Activated CD4-positive, alpha-beta T cell treated with anti-CD3 and anti-CD28 coated beads, Interleukin-2, amount 50 U/mL, for 24 hours (primary cell): ENCODE measurements around the gene WDCP.
"Not testable (repeated sequence)": the region's sequence is repeated elsewhere in the genome, so short reads cannot be mapped to it uniquely, and the experiment has no call there.

Experiments used
- DNase-seq, 2 donors: peaks; one replicate each; pipeline ENCODE4 v3.0.0-alpha.2; 2020; ENCODE audit warnings: low read depth in 1 of 2, low spot score in 1 of 2

Gene WDCP

DNA sequence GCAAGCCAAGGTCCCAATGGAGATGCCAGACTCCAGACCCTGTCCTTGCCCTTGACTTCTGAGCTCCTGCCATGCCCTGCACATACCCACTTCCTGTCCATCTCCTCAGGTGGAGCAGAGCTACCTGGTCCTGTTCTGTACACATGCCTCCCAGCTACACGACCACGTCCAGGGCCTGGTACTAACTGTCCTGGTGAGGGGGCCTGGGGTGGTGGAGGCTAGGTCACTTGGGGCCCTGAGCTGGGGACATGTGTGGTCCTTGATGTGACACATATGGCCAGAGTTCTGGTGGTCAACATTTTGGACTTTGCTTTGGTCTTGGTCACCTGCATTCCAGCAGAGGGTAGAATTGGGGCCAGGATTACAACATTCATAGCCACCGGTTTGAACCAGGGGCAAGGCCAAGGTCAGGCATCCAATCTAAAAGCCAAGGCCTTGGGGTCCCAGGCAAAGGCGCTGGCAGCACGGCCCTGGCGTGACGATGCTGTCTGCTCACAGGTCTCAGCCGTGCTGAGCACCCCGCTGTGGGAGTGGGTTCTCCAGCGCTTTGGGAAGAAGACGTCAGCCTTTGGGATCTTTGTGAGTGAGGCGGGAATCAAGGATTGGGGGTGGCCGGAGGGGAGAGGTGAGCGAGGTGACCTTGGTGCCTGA lies 24.7 kb downstream of the WDCP start:
- no peak for DNase-seq

DNA sequence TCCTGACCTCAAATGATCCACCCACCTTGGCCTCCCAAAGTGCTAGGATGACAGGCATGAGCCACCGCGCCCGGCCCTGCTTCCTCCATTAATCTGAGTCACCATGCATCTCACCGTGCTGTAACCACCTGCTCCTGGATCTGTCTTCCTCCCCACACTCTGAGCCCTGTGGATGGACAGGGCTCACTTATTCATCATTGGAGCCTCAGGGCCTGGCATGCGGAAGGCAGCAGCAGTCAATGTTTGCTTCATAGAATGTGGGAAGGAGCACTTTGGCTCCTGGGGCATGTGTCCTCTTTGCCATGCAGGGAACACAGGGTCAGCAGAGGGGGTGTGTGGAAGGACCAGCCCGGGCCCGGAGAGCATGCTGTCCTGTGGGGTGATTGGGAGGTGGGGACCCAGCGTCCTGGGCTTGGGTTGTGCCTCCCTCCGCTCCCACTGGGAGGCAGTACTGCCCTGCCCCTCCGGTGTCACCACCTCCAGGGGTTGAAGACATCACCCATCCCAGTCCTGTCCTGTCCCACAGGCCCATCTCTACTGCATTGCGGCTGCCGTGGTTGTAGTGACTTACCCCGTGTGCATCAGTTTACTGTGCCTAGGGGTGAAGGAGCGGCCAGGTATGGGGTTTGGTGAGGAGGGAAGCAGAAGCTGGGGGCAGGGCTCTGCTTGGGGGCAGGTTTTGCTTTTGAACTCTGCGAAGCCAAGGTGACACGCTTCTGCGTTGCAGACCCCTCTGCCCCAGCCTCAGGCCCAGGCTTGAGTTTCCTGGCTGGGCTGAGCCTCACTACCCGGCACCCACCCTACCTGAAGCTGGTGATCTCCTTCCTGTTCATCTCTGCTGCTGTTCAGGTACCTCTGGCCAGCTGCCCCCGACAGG lies 25.8 kb downstream of the WDCP start:
- no peak for DNase-seq

DNA sequence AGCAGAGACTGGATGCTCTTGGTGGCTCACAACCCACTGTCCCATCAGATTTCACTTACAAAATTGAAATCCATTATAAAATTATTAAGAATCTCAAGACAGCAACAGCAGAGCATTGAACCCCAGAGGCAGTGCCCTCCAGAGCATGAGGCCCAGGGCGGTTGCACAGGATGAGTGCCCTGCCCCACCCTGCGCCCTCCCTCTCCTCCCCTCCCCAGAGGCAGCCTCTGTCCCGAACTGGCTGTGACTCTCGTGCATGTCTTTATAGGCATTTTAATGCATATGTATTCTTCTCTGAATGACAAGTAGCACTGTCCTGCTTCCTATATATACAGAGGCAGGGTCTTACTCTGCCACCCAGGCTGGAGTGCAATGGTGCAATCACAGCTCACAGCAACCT lies 26.9 kb downstream of the WDCP start:
- no peak for DNase-seq

DNA sequence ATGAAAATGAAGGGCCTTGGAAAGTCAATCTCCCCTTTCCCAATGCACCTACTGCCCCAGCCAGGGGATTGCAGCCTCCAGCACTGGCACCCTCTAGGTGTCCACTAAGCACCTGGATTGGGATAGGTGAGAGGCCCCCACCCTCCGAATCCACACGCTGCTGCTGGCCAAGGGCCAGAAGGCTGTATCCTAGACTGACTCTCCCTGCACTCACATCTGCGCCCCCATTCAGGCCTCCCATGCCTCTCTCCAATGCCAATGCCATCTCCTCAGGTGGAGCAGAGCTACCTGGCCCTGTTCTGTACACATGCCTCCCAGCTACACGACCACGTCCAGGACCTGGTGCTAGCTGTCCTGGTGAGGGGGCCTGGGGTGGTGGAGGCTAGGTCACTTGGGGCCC lies 27.5 kb downstream of the WDCP start:
- no peak for DNase-seq

DNA sequence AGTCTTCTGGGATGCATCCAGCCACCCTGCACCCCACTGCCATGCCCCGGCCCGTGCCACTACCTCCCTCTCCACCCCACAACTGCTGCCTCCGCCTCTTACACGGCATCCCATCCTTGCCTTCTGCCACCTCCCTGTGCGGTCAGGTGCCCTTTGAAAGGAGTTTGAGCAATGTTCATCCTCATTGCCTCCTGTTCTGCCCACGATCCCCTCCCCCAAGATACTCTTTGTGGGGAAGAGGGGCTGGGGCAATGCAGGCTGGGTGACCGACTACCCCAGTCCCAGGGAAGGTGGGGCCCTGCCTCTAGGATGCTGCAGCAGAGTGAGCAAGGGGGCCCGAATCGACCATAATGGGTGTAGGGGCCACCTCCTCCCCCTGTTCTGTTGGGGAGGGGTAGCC lies 28.9 kb downstream of the WDCP start:
- no peak for DNase-seq

DNA sequence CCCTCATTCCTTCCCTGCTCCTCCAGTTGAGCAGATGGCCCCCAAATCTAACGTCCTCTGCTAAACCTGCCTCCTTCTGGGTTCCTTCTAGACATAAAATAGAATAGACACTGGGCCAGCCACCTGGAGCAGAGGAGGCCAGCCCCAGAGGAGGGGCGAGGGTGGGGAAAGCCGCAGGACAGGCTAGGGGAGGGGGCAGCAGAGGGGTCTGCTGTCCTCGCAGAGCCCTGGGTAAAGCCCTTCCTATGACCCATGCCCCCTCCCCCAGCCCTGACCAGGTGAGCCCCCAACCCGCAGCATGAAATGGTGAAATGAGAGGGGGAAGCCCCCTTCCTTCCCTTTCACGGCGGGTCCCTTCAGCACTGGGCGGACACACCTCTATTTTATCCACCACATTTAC lies 29.5 kb downstream of the WDCP start:
- DNase-seq: no peak

DNA sequence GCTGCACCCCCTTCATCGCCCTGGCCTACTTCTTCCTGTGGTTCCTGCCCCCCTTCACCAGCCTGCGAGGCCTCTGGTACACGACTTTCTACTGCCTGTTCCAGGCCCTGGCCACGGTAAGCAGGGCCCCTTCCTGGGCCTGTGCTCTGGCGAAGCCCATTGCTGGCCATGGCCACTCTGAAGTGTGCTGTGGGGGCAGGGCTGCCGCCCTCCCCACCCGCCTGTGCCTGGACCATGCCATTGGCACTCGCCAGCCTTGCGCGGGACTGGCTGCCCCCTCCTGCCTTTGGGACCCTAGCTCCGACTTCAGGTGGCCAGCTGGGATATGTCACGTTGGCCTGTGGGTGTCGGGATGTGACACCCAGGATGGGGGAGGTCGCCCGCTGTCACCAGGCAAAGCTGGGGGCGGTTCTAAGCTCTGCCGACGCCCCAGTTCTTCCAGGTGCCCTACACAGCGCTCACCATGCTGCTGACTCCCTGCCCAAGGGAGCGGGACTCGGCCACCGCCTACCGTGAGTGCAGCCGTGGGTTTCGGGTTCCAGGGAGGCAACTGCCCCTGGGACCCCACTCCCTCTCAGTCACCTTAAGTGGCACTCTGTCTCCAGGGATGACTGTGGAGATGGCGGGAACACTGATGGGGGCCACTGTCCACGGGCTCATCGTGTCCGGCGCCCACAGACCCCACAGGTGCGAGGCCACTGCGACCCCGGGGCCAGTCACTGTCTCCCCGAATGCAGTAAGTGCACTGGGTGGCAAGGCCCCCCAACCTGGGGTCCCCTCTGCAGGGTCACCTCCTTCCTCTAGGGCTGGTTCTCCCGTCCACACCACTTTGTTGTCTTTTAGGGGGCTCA lies 30.1 kb downstream of the WDCP start:
- DNase-seq: no peak

DNA sequence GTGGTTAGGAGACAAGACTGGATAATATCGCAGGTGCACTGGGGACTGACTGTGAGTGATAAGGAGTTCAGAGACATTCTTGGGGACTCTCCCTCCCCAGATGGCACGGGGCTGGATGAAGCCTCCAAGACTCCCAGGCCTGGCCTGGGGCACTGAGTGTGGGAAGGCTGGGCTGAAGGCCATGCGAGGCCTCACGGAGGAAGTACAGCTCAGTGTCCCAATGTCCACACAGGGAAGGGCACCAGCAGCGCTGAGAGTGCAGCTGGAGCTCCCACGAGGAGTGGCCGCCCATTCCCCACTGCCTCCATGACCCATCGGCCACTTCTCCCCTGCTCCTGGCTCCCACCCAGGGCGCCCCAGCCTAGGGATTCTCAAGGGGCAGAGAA lies 30.8 kb downstream of the WDCP start:
- DNase-seq: no peak

DNA sequence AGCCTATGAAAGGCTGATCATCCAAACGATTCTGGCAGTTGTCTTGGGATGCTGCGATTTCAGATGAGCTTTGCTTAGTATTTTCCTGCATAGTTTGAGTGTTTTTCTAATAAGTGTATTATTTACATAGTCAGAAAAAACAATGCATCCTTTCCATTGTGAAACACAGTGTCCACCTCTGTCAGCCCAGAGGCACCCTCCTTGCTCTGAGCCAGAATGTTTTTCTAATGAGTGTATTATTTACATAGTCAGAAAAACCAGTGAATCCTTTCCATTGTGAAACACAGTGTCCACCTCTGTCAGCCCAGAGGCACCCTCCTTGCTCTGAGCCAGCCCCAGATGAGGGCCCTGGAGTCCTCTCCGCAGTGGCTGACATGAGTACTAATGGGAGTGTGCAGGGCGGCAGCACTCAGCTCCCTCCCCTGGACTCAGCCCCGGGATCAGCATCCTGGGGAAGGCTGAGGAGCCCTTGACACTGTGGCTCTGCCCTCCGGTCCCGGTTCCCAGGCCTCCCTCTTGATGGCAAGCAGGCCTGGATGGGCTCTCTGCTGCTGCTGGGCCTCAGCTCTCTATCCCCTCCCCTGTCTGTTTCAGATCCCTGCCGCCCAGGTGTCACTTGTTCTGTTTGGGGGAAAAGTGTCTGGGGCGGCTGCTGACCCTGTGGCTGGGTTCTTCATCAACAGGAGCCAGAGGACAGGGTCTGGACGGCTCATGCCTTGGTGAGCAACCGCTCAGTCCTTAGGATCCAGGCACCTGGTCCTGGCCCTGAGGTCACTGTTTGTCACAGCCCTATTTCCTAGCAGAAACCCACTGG lies 31.4 kb downstream of the WDCP start:
- DNase-seq: no peak

DNA sequence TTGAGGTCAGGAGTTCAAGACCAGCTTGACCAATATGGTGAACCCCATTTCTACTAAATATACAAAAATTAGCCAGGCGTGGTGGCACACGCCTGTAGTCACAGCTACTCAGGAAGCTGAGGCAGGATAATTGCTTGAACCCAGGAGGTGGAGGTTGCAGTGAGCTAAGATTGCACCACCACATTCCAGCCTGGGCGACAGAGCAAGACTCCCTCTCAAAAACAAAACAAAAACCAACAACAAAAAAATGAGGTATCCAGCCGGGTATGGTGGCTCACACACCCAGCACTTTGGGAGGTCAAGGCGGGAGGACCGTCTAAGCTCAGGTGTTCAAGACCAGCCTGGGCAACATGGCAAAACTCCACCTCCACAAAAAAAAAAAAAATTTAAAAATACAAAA lies 32.3 kb downstream of the WDCP start:
- not testable (repeated sequence) for DNase-seq

DNA sequence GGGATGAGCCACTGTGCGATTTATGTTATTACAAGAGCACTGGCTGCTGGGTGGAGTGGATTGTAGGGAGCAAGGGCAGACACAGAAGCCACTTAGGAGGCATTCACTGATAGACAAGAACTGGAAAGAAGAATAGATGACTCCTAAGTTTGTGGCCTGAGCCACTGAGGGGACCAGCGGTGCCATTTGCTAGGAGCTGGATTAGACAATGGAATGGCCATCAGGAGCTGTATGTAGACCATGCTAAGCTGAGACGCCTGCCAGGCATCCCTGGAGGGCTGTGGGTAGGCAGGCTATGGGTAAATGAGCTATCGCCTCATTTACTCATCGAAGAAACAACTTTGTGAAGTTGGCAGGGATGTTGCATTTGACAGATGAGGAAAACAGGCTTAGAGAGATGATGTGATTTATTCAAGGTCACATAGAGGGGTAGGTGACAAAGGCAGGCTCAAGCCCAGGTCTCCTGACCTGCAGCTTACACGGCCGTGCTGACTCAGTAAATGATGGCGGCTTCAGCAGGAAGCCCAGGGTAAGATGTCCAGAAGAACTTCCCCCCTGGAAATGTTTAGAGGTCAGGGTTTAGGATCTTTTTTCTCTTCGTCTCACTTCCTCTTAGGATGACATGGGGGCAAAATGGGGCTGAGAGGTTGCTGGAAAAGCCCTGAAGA lies 34.5 kb downstream of the WDCP start:
- DNase-seq: no peak

DNA sequence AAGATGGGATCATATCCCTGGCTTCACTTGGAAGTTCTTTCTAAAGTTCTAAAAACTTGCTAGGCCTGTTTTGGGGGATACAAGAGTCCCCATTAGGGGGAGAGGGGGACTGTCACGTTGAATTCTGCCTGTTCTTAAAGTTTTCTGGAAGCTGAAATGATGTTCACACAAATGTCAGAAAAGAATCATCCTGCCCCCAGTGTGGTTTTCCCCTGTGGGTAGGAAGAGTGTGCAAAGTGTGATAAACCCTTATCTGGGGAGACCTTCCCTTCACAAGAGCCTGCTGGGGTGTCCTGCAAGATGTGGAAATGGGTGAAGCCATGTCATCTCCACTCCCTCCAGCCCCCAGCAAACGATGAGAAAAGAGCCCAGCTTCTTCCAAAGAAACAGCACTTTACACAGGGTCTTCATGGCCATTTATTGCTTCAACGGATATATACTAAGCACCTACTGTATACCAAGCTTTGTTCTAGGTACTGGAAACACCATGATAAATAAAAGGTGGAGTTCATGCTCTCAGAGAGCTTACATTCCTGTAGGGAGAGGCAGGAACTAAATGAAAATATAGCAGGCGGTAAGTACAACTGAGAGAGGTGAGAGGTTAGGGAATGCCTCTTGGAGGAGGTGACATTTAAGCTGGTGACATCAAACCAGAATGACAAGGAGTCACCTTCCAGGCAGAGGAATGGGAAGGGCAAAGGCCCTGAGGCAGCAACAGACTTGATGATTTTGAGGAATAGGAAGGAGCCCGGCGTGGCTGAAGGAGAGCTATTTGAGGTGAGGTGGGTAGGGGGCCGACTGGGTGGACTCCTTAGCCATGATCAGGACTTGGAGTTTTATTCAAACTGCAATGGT lies 35.7 kb downstream of the WDCP start:
- no peak for DNase-seq

DNA sequence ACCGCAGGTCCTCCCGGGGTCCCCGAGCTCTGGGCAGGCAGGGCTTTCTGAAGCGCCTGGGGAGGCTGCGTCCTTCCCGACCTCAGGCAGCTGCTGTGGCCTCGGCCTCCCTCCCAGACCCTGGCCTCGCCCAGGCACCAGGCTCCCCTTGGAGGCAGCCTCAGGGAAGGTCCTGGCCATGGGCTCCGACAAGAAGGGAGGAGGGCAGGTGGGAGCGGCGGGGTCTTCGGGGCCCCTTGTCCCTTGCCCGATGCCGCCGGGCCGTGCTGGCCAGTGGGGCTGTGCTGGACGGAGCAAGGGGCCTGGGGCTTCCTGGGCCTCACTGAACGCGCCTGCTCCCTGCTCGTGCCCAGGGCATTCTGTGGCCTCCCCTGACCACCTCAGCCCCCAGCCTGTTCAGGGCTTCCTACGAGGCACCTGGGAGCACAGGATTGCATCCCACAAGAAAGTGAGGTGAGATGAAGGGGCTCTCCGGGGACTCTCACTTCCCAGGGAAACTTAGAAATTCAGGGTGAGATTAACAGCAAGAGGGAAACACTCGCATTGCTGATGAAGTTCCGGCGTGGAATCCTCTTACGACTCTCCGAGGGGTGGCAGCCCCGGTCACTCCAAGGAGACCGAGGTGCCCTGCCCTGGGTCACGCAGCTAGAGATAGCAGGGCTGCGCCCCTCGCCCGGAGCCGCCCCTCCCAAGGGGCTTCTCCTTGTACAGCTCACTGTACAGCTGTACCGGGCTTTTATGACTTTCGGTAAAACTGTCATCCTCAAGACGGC lies 36.5 kb downstream of the WDCP start:
- DNase-seq: no peak

DNA sequence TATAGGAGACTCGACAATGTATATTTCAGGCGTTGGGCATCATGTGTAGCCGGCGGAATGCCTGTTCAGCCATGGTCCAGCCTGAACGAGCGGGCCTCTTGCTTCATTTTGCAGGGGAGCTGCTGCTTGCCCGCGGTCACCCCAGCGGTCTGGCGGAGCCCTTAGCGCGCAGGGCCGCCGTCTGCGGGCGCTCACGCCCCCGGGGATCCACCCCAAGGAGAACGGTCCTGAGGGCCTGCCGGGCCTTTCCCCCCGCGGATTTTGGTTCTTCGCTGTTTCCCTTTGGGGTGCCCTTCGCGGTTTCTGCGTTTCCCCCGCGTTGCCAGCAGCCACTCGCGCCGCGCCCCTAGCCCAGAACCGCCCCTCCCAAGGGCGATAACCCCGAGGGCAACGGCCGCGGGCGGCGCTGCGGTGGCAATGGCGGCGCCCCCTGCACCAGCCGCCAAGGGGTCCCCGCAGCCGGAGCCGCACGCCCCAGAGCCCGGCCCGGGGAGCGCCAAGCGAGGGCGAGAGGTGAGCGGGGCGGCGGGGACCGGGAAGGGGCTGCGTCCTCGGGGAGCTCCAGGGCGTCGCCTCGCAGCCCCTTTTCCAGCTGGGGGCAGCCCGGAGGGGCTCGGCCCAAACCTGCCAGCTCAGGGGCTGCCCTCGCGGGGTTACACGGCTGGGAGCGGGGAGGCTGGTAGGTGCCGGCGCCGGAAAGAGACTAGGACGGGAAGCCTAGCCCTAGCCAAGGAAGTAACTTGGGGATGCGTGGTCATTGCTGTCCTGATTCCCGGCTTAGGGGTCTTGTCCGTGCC lies 37.3 kb downstream of the WDCP start, which contains the start of gene MFSD2B:
Gene MFSD2B, plus strand, starts transcription at position 406 of the 797 bp plus-strand sequence. Its CDS starts 12 bp downstream, at position 418.
- DNase-seq: no peak

DNA sequence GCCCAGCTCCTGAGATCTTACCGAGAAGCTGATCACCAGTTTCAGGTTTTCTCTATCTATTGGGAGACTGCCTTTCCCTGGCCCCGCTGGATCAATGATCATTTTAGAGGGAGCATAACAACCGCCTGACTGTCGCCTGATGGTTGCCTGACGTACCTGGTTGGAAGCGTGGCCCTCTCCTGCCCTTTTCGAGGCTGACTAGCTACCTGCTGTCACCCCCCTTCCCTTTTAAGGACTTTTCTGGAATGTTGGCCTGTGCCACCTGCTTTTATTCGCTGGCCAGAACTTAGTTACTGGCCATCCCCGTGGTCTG lies 37.9 kb downstream of the WDCP start:
- DNase-seq: no peak

DNA sequence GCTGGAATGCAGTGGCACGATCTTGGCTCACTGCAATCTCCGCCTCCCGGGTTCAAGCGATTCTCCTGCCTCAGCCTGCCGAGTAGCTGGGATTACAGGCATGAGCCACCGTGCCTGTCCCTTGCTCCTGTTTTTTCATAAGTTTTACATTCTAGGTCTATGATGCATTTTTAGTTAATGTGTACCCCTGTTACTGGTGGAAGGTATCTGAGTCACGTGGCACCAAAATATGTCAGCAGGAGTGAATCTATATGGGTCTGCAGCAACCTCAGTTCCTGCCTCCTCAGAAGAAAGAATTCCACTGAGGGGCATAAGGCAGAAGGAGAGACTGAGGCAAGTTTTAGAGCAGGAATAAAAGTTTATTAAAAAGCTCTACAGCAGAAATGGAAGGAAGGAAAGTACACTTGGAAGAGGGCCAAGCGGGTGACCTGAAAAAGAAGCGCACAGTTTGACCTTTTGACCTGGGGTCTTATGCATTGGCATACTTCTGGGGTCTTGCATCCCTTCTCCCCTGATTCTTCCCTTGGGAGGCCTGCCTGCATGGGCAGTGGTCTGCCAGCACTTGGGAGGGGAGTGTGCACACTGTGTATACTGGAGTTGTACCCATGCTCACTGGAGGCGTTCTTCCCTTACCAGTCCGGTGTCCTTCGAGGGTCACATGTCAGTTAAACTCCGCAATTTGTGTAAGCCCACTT lies 38.4 kb downstream of the WDCP start:
- no peak for DNase-seq

DNA sequence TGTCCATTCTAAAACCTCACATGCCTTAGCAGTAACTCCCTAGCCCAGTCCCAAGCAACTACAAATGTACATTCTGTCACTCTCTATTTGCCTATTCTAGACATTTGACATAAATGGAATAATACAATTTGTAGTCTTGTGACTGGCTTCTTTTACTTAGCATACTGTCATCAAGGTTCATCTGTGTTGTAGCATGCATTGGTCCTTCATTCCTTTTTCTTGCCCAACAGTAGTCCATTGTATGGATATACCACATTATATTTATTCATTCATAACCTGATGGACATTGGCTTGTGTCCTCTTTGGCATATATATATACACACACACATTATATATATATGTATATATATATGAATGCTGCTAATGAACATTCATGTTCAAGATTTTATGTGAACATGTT lies 39.5 kb downstream of the WDCP start:
- DNase-seq: no peak
